PC-9 (cell line): ENCODE data around the gene FGF12. TPM values are rescaled to one million over a fixed set of nuclear protein-coding genes. Genes with fewer than 3 reads are reported as not detected.
A peak's percentile ranks its signal among the peaks of the same experiment; 100 is the strongest.

Experiments used
- BruUV-seq: library from RNA; stranded (reverse); fragments of 400-500 nt; replicated peaks from 2 replicates; lab custom pipeline; 2021; lab: Mats Ljungman, UMichigan
- CTCF ChIA-PET: fragments of 300-600 bp; sonication (Branson Sonifier 250); formaldehyde crosslinking; loops from one replicate; lab custom pipeline; 2022; ENCODE audit warnings: antibody characterized with exemption; lab: Charles Lee
- POLR2A ChIA-PET: fragments of 300-600 bp; sonication (Branson Sonifier 250); formaldehyde crosslinking; loops from one replicate; lab custom pipeline; 2022; ENCODE audit warnings: antibody characterized with exemption; ENCODE audit not compliant: unreplicated experiment; lab: Charles Lee
- DNase-seq, 2 experiments: peaks; one replicate each; pipeline versions ENCODE4 v3.0.0 to v3.0.0-alpha.2; 2015 to 2022; ENCODE audit warnings: mixed read lengths in 1 of 2
- H2AFZ ChIP-seq: fragments of 200-600 bp; sonication (generic); 2 replicates; pipeline ENCODE4 v1.8.1; 2017; ENCODE audit warnings: antibody characterized with exemption
- H3F3A ChIP-seq: fragments of 200-600 bp; sonication (generic); 2 replicates; pipeline ENCODE4 v1.8.1; 2017; ENCODE audit warnings: antibody characterized with exemption, mild to moderate bottlenecking, low read depth; ENCODE audit not compliant: insufficient read depth
- H3K27ac ChIP-seq: fragments of 200-600 bp; sonication (generic); 2 replicates; pipeline ENCODE4 v1.6.1; 2016; ENCODE audit warnings: mixed run types
- H3K27me3 ChIP-seq: fragments of 200-600 bp; sonication (generic); 2 replicates; pipeline ENCODE4 v1.6.1; 2016; ENCODE audit warnings: low read depth, mixed run types; ENCODE audit not compliant: insufficient read depth
- H3K36me3 ChIP-seq: fragments of 200-600 bp; sonication (generic); 2 replicates; pipeline ENCODE4 v1.6.1; 2016; ENCODE audit warnings: low read depth, mixed run types
- H3K4me1 ChIP-seq: fragments of 200-600 bp; sonication (generic); replicated peaks from 2 replicates; pipeline ENCODE4 v1.6.1; 2016; ENCODE audit warnings: mixed run types; ENCODE audit not compliant: insufficient read depth
- H3K4me2 ChIP-seq: fragments of 200-600 bp; sonication (generic); 2 replicates; pipeline ENCODE4 v1.6.1; 2017; ENCODE audit warnings: mixed run types
- H3K4me3 ChIP-seq: fragments of 200-600 bp; sonication (generic); 2 replicates; pipeline ENCODE4 v1.6.1; 2016; ENCODE audit warnings: mixed run types
- H3K79me2 ChIP-seq: fragments of 200-600 bp; sonication (generic); 2 replicates; pipeline ENCODE4 v1.6.1; 2017; ENCODE audit warnings: low read depth, mixed run types
- H3K9me2 ChIP-seq: fragments of 200-600 bp; sonication (generic); 2 replicates; pipeline ENCODE4 v1.8.1; 2017; ENCODE audit warnings: mild to moderate bottlenecking; ENCODE audit not compliant: insufficient read depth
- H3K9me3 ChIP-seq: fragments of 200-600 bp; sonication (generic); 2 replicates; pipeline ENCODE4 v1.8.1; 2016; ENCODE audit warnings: low read depth; ENCODE audit not compliant: insufficient read depth
- H4K20me1 ChIP-seq: fragments of 200-600 bp; sonication (generic); 2 replicates; pipeline ENCODE4 v1.8.1; 2017; ENCODE audit not compliant: insufficient read depth
- EZH2 ChIP-seq: fragments of 200-600 bp; sonication (generic); IDR thresholded peaks from 2 replicates; pipeline ENCODE4 v1.8.0; 2017; ENCODE audit warnings: antibody characterized with exemption, low read depth
- intact Hi-C: fragments of 100-400 bp; cut with micrococcal nuclease; formaldehyde crosslinking; loops from one replicate; pipeline ENCODE4 v1.10.0; 2022; ENCODE audit not compliant: unreplicated experiment
- total RNA-seq: library from RNA; stranded (reverse); gene quantifications from 2 replicates; pipeline ENCODE4 v1.2.3, GENCODE V29; 2021
- TF ChIP-seq, protein P1 (sequence below): fragments of 200-600 bp; sonication (generic); conservative IDR thresholded peaks from 2 replicates; pipeline ENCODE4 v1.6.1; 2017; ENCODE audit warnings: mixed run types, antibody characterized with exemption, mild to moderate bottlenecking, moderate library complexity

Gene FGF12
- total RNA-seq, 1 experiment from 2014 or later, result 10.9 TPM

DNA sequence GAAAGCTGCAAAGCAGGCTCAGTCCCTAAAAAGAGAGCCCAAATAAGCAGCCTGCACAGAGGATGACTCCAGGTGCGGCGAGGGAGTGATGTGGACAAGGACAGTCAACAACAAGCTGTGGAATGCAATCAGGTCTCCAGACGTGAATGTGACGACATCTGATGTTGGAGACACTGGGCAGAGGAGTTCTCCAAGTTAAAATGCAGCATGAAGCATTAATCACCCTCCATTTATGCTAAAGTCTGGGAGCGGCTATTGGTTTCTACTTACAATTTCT lies 316.7 kb downstream of the FGF12 start:
- BruUV-seq, result no TSS peak
- no peaks in the 10 kb centered on the region for H3K9me3 ChIP-seq
- H3K4me1 ChIP-seq, result no peaks in the 10 kb centered on the region
- no peaks in the 10 kb centered on the region for H4K20me1 ChIP-seq
- H3K79me2 ChIP-seq, result no peaks in the 10 kb centered on the region
- no peaks in the 10 kb centered on the region for H3K9me2 ChIP-seq
- no peaks in the 10 kb centered on the region for H3F3A ChIP-seq
- intact Hi-C loops, result no loop called here
- DNase-seq, result no peak
- H3K27ac ChIP-seq, result no peak overlapping the region
- peak overlapping the region; percentile 80 for H3K4me2 ChIP-seq
- no peak for TF ChIP-seq EZH2
- TF ChIP-seq, protein P1, sequence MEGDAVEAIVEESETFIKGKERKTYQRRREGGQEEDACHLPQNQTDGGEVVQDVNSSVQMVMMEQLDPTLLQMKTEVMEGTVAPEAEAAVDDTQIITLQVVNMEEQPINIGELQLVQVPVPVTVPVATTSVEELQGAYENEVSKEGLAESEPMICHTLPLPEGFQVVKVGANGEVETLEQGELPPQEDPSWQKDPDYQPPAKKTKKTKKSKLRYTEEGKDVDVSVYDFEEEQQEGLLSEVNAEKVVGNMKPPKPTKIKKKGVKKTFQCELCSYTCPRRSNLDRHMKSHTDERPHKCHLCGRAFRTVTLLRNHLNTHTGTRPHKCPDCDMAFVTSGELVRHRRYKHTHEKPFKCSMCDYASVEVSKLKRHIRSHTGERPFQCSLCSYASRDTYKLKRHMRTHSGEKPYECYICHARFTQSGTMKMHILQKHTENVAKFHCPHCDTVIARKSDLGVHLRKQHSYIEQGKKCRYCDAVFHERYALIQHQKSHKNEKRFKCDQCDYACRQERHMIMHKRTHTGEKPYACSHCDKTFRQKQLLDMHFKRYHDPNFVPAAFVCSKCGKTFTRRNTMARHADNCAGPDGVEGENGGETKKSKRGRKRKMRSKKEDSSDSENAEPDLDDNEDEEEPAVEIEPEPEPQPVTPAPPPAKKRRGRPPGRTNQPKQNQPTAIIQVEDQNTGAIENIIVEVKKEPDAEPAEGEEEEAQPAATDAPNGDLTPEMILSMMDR, result no peak
- ChIA-PET POLR2A (no interaction called here), CTCF (no interaction called here)
- no peak overlapping the region for H2AFZ ChIP-seq
- no peaks in the 10 kb centered on the region for H3K36me3 ChIP-seq
- no peak overlapping the region for H3K4me3 ChIP-seq
- H3K27me3 ChIP-seq, result no peaks in the 10 kb centered on the region

DNA sequence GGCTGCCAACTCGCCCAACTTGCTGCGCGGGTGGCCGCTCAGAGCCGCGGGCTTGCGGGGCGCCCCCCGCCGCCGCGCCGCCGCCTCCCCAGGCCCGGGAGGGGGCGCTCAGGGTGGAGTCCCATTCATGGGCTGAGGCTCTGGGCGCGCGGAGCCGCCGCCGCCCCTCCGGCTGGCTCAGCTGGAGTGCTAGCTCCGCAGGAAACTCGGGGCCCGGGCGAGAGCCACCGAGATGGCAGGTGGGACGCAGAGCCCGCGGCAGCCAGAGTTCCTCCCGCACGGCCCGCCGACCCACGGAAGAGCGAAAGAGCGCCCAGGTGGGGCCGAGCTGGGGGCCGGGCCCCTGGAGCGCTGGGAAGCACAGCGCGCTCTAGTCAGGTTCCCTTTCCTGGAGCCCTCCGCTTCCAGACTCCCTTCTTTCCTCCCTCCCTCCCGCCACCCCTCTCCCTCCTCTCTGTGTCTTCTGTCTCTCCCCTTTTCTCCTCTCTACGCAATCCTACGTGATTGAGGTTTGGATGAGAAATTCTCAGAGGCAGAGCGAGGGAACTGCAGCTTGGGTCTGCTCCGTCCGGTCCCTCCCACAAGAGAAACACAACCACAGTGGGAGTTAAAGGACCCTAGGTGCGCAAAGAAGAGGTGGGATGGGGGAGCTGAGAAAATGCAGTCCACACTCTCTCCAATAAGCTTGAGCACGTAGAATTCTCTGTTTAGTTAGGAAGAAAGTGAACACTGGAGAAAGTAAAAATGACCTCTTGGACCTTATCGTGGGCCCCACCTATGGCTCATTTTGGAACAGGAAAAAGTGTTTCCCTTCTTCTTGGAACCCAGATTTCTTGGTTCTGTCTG lies 317.3 kb downstream of the FGF12 start:
- Histone ChIP-seq H3K9me3 (no peaks in the 10 kb centered on the region), H3K36me3 (no peaks in the 10 kb centered on the region), H3K4me1 (no peaks in the 10 kb centered on the region), H3K27me3 (no peaks in the 10 kb centered on the region), H3K9me2 (no peaks in the 10 kb centered on the region), H4K20me1 (no peaks in the 10 kb centered on the region), H3K27ac (no peak overlapping the region), H3K79me2 (no peaks in the 10 kb centered on the region), H3K4me3 (peak overlapping the region; percentile 66), H3K4me2 (peak overlapping the region; percentile 80), H2AFZ (peak overlapping the region; percentile 71), H3F3A (no peaks in the 10 kb centered on the region)
- TF ChIP-seq, protein P1, result peak; percentile 22; the same call in 1 of the 2 replicates
- TF ChIP-seq EZH2, result no peak
- BruUV-seq, result no TSS peak
- ChIA-PET CTCF (no interaction called here), POLR2A (no interaction called here)
- intact Hi-C loops, result no loop called here
- DNase-seq, result peak in 1 of 2 experiments; percentile 9

DNA sequence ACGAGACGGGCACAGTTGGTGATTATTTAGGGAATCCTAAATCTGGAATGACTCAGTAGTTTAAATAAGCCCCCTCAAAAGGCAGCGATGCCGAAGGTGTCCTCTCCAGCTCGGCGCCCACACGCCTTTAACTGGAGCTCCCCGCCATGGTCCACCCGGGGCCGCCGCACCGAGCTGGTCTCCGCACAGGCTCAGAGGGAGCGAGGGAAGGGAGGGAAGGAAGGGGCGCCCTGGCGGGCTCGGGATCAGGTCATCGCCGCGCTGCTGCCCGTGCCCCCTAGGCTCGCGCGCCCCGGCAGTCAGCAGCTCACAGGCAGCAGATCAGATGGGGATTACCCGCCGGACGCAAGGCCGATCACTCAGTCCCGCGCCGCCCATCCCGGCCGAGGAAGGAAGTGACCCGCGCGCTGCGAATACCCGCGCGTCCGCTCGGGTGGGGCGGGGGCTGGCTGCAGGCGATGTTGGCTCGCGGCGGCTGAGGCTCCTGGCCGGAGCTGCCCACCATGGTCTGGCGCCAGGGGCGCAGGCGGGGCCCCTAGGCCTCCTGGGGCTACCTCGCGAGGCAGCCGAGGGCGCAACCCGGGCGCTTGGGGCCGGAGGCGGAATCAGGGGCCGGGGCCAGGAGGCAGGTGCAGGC lies 318.0 kb downstream of the FGF12 start:
- ChIA-PET CTCF (no interaction called here), POLR2A (no interaction called here)
- no peaks in the 10 kb centered on the region for H3K9me2 ChIP-seq
- H3F3A ChIP-seq, result no peaks in the 10 kb centered on the region
- no peak overlapping the region for H3K27ac ChIP-seq
- H3K79me2 ChIP-seq, result no peaks in the 10 kb centered on the region
- H3K27me3 ChIP-seq, result no peaks in the 10 kb centered on the region
- no peaks in the 10 kb centered on the region for H3K36me3 ChIP-seq
- intact Hi-C loops, result no loop called here
- BruUV-seq, result no TSS peak
- peak; percentile 41 to 64 for DNase-seq
- no peaks in the 10 kb centered on the region for H3K4me1 ChIP-seq
- TF ChIP-seq, protein P1, result no peak
- no peak for TF ChIP-seq EZH2
- peaks cover under 1% of the 10 kb centered on the region; the same call in 1 of the 2 replicates for H3K9me3 ChIP-seq
- H2AFZ ChIP-seq, result peak overlapping the region; percentile 71
- H3K4me3 ChIP-seq, result peak overlapping the region; percentile 66
- no peaks in the 10 kb centered on the region for H4K20me1 ChIP-seq
- H3K4me2 ChIP-seq, result peak overlapping the region; percentile 80
